GM12878 (cell line): ENCODE measurements around the gene DAB2IP. TPM values are rescaled to one million over a fixed set of nuclear protein-coding genes. Genes with fewer than 3 reads are reported as not detected.

Source experiments
- ATAC-seq: fragments of 200-7000 bp; cut with Tn5 transposase; 3 replicates; pipeline ENCODE4 v1.9.1; 2020; ENCODE audit warnings: mild to moderate bottlenecking, moderate library complexity
- BruUV-seq: library from RNA; stranded (reverse); fragments of 400-500 nt; replicated peaks from 2 replicates; lab custom pipeline; 2021; lab: Mats Ljungman, UMichigan
- CTCF ChIA-PET: fragments of 300-600 bp; sonication (Branson Sonifier 250); formaldehyde crosslinking; extraction: SDS; loops from one replicate; lab custom pipeline; 2021; ENCODE audit warnings: inconsistent platforms; lab: Yijun Ruan, JAX
- POLR2A ChIA-PET: fragments of 350-600 bp; formaldehyde crosslinking; extraction: SDS; loops from one replicate; lab custom pipeline; 2021; ENCODE audit warnings: inconsistent platforms; lab: Charles Lee
- RAD21 ChIA-PET: fragments of 300-600 bp; sonication (Branson Sonifier 250); formaldehyde crosslinking; loops from one replicate; lab custom pipeline; 2023; ENCODE audit warnings: antibody characterized with exemption; ENCODE audit not compliant: unreplicated experiment; lab: Charles Lee
- SMC1A ChIA-PET: fragments of 300-600 bp; sonication (Branson Sonifier 250); formaldehyde crosslinking; loops from one replicate; lab custom pipeline; 2023; ENCODE audit not compliant: unreplicated experiment, uncharacterized antibody; lab: Charles Lee
- DNase-seq: peaks from one replicate; pipeline ENCODE4 v3.0.0-alpha.2; 2011; ENCODE audit warnings: low read depth, low spot score
- FAIRE-seq: peaks from 3 replicates; lab custom pipeline; 2011; peaks lifted over from hg19 to GRCh38; lab: Jason Lieb, UNC
- H2AFZ ChIP-seq: 2 replicates; pipeline ENCODE4 v1.6.0; 2011; ENCODE audit warnings: low read depth, low read length, control low read depth; ENCODE audit not compliant: control insufficient read depth
- H3K27ac ChIP-seq: 2 replicates; pipeline ENCODE4 v1.5.1; 2011; ENCODE audit warnings: control low read depth; ENCODE audit not compliant: control insufficient read depth, insufficient read depth
- H3K27me3 ChIP-seq, 2 experiments: replicated peaks in 1 of 2; 2 replicates each; pipeline versions ENCODE4 v1.6.0 to v1.6.1; 2011; ENCODE audit warnings: low read length in 1 of 2; ENCODE audit not compliant: control insufficient read depth in 2 of 2, insufficient read depth in 2 of 2
- H3K36me3 ChIP-seq, 2 experiments: 2 replicates each; pipeline ENCODE4 v1.5.1; 2011; ENCODE audit warnings: low read length in 1 of 2; ENCODE audit not compliant: control insufficient read depth in 2 of 2, insufficient read depth in 2 of 2
- H3K4me1 ChIP-seq: 2 replicates; pipeline ENCODE4 v1.6.1; 2011; ENCODE audit warnings: mild to moderate bottlenecking, low read length, moderate library complexity, mixed read lengths; ENCODE audit not compliant: control insufficient read depth, insufficient read depth
- H3K4me2 ChIP-seq: 2 replicates; pipeline ENCODE4 v1.6.0; 2011; ENCODE audit warnings: control low read depth; ENCODE audit not compliant: control insufficient read depth, insufficient read depth
- H3K4me3 ChIP-seq: fragments of 200-600 bp; sonication (generic); 2 replicates; pipeline ENCODE4 v1.5.1; 2016
- H3K79me2 ChIP-seq: 2 replicates; pipeline ENCODE4 v1.6.0; 2011; ENCODE audit warnings: low read length; ENCODE audit not compliant: control insufficient read depth, insufficient read depth
- H3K9ac ChIP-seq: 2 replicates; pipeline ENCODE4 v1.8.0; 2011; ENCODE audit warnings: low read length, control low read depth, mixed read lengths; ENCODE audit not compliant: control insufficient read depth, insufficient read depth
- H3K9me3 ChIP-seq: replicated peaks from 3 replicates; pipeline ENCODE4 v1.5.1; 2011; ENCODE audit warnings: mild to moderate bottlenecking, low read length; ENCODE audit not compliant: control insufficient read depth, insufficient read depth
- H4K20me1 ChIP-seq: 2 replicates; pipeline ENCODE4 v1.6.0; 2011; ENCODE audit not compliant: control insufficient read depth, insufficient read depth
- CBX3 ChIP-seq: fragments of 200-600 bp; sonication (generic); IDR thresholded peaks from 2 replicates; pipeline ENCODE4 v1.6.1; 2016; ENCODE audit warnings: low read depth, borderline replicate concordance
- CEBPB ChIP-seq, 2 experiments: fragments of 150-350 bp in 1 of 2; IDR thresholded peaks; 2 replicates each; pipeline ENCODE4 v1.6.1; 2012 to 2014; ENCODE audit warnings: low read depth in 2 of 2, low read length in 2 of 2, borderline replicate concordance in 1 of 2, inconsistent platforms in 1 of 2
- EZH2 ChIP-seq: IDR thresholded peaks from 2 replicates; pipeline ENCODE4 v1.6.1; 2012; ENCODE audit warnings: low read depth, mild to moderate bottlenecking, control low read depth, inconsistent platforms, low read length, borderline replicate concordance; ENCODE audit not compliant: control insufficient read depth
- HDGF ChIP-seq: fragments of 450-650 bp; IDR thresholded peaks from 2 replicates; pipeline ENCODE4 v1.6.1; 2016; ENCODE audit warnings: antibody characterized with exemption
- IKZF2 ChIP-seq, 2 experiments: fragments of 450-650 bp; IDR thresholded peaks; 2 replicates each; pipeline ENCODE4 v1.6.1; 2017; ENCODE audit warnings: mild to moderate bottlenecking in 2 of 2, moderate library complexity in 2 of 2
- JUND ChIP-seq: IDR thresholded peaks from 2 replicates; pipeline ENCODE4 v1.6.1; 2012; ENCODE audit warnings: low read depth, mild to moderate bottlenecking, low read length, improper control_type of control experiment, moderate library complexity
- MXI1 ChIP-seq: fragments of 150-350 bp; IDR thresholded peaks from 2 replicates; pipeline ENCODE4 v1.6.1; 2011; ENCODE audit warnings: low read depth, mild to moderate bottlenecking, inconsistent platforms, low read length, improper control_type of control experiment
- MYC ChIP-seq: IDR thresholded peaks from 2 replicates; pipeline ENCODE4 v1.6.1; 2011; ENCODE audit warnings: mild to moderate bottlenecking, low read length, moderate library complexity, inconsistent platforms; ENCODE audit not compliant: insufficient read depth, insufficient replicate concordance, insufficient read length, severe bottlenecking
- NFYB ChIP-seq: IDR thresholded peaks from 2 replicates; pipeline ENCODE4 v1.6.1; 2011; ENCODE audit warnings: low read depth, mild to moderate bottlenecking, low read length, improper control_type of control experiment, moderate library complexity; ENCODE audit not compliant: insufficient read depth
- PAX8 ChIP-seq: fragments of 450-650 bp; IDR thresholded peaks from 2 replicates; pipeline ENCODE4 v1.6.1; 2017; ENCODE audit warnings: mild to moderate bottlenecking, moderate library complexity
- PKNOX1 ChIP-seq: fragments of 450-650 bp; IDR thresholded peaks from 2 replicates; pipeline ENCODE4 v1.6.1; 2016; ENCODE audit warnings: mild to moderate bottlenecking
- POU2F2 ChIP-seq: IDR thresholded peaks from 3 replicates; pipeline ENCODE4 v1.6.1; 2011; ENCODE audit warnings: low read depth, mild to moderate bottlenecking, low read length, borderline replicate concordance
- REST ChIP-seq: IDR thresholded peaks from 2 replicates; pipeline ENCODE4 v1.6.1; 2012; ENCODE audit warnings: mild to moderate bottlenecking, low read depth, low read length
- RUNX3 ChIP-seq: IDR thresholded peaks from 2 replicates; pipeline ENCODE4 v1.6.1; 2012; ENCODE audit warnings: low read length, inconsistent platforms
- TAF1 ChIP-seq: IDR thresholded peaks from 2 replicates; pipeline ENCODE4 v1.6.1; 2011; ENCODE audit warnings: mild to moderate bottlenecking, low read depth, low read length, borderline replicate concordance
- ZNF592 ChIP-seq: fragments of 450-650 bp; IDR thresholded peaks from 2 replicates; pipeline ENCODE4 v1.6.1; 2017; ENCODE audit warnings: mild to moderate bottlenecking, moderate library complexity
- ZZZ3 ChIP-seq: IDR thresholded peaks from 2 replicates; pipeline ENCODE4 v1.6.1; 2011; ENCODE audit warnings: low read depth; ENCODE audit not compliant: control insufficient read depth, insufficient read length
- WGBS: methylation state at CpG from one replicate; pipeline ENCODE4 v1.1.6; 2016; ENCODE audit warnings: low lambda C conversion rate; ENCODE audit not compliant: insufficient replicate concordance, insufficient coverage; ENCODE audit errors: missing lambda C conversion rate; 5-methylcytosine and 5-hydroxymethylcytosine counted together
- in situ Hi-C: fragments of 300-500 bp; cut with MboI; formaldehyde crosslinking; loops from 9 replicates; pipeline ENCODE4 v1.14.3; 2018; ENCODE audit warnings: mixed read lengths
- intact Hi-C: fragments of 100-400 bp; cut with micrococcal nuclease; formaldehyde crosslinking; loops from one replicate; pipeline ENCODE4 v1.14.2; 2022; ENCODE audit not compliant: unreplicated experiment
- polyA plus RNA-seq, 11 experiments: library from polyadenylated mRNA; depleted of rRNA in 4 of 11; unstranded in 6 of 11; stranded (reverse) in 5 of 11; fragments of >200 nt; fragmentation: Nextera tagmentation in 4 of 11; fragmentation: Illumina TruSeq in 1 of 11; extraction: Ambion mirVana in 4 of 11; extraction: Trizol in 1 of 11; gene quantifications; 1 replicate in 1 of 11; 2 replicates in 10 of 11; pipeline versions ENCODE4 v1.2.1 to v1.2.3, GENCODE V29; 2011 to 2016; ENCODE audit warnings: inconsistent platforms in 2 of 11, missing spikeins in 2 of 11, low read depth in 1 of 11
- total RNA-seq, 4 experiments: library from RNA; depleted of rRNA in 3 of 4; stranded (reverse); fragments of >200 nt in 3 of 4; fragmentation: Illumina TruSeq in 1 of 4; extraction: Trizol in 1 of 4; gene quantifications; 2 replicates each; pipeline versions ENCODE4 v1.2.1 to v1.2.3, GENCODE V29; 2013 to 2021

The DAB2IP gene
- total and polyA plus RNA-seq, 10 of the 15 experiments (the other 5 are each of a cell fraction or from before 2014, with no cell fraction given) = 0.03 to 0.38 (median 0.14) TPM; not detected in 6

GRCh38 chr9:121769939-121770338, 118.5 kb downstream of the DAB2IP start:
- no peak overlapping the region for H3K27ac ChIP-seq
- TF ChIP-seq PKNOX1 (no peak), RUNX3 (no peak), MXI1 (no peak), HDGF (no peak), NFYB (no peak), CBX3 (no peak), EZH2 (no peak), TAF1 (no peak), CEBPB (IDR thresholded peaks at IDR 0.05; ENCODE audit: borderline replicate concordance in 1 of 2, low read depth in 2 of 2, low read length in 2 of 2) (no peak), PAX8 (no peak), REST (no peak), ZNF592 (no peak), MYC (no peak), IKZF2 (IDR thresholded peaks at IDR 0.05) (no peak), ZZZ3 (no peak), POU2F2 (no peak), JUND (no peak)

More at GRCh38 chr9:121769939-121770338, 118.5 kb downstream of the DAB2IP start:
- RAD21 ChIA-PET = no interaction called here
- in situ Hi-C loops = no loop called here
- ATAC-seq (no peak), FAIRE-seq (no peak), DNase-seq (no peak)
- no TSS peak for BruUV-seq
- Histone ChIP-seq H3K9ac (no peak overlapping the region), H3K27me3 (peaks cover 0 to 2% of the 10 kb centered on the region in 2 experiments; a peak in 1 of 4 replicates), H4K20me1 (no peaks in the 10 kb centered on the region), H2AFZ (no peak overlapping the region), H3K4me1 (no peaks in the 10 kb centered on the region), H3K4me2 (no peak overlapping the region), H3K4me3 (no peak overlapping the region), H3K9me3 (no peaks in the 10 kb centered on the region), H3K79me2 (no peaks in the 10 kb centered on the region), H3K36me3 (no peaks in the 10 kb centered on the region)
- intact Hi-C loops = no loop called here
- SMC1A ChIA-PET = no interaction called here
- CTCF ChIA-PET = no interaction called here
- POLR2A ChIA-PET = no interaction called here
- 13% methylated on average over 4 of the region's 4 CpGs for WGBS
